RWPE2 (cell line): ENCODE results near the gene ARL5B.

Source experiments
- ATAC-seq: fragments of 200-7000 bp; cut with Tn5 transposase; 3 replicates; pipeline ENCODE4 v1.9.1; 2021; ENCODE audit warnings: low read depth
- DNase-seq: peaks from one replicate; pipeline ENCODE4 v3.0.0-alpha.2; 2020; ENCODE audit warnings: low spot score
- H3K27ac ChIP-seq: fragments of 450-650 bp; 2 replicates; pipeline ENCODE4 v1.5.1; 2017; ENCODE audit warnings: mild to moderate bottlenecking; ENCODE audit not compliant: poor library complexity, severe bottlenecking
- H3K27me3 ChIP-seq: fragments of 250-450 bp; sonication (Bioruptor Pico); 2 replicates; pipeline ENCODE4 v1.5.1; 2021; ENCODE audit warnings: mild to moderate bottlenecking, moderate library complexity; ENCODE audit not compliant: insufficient read depth, poor library complexity, severe bottlenecking
- H3K36me3 ChIP-seq: fragments of 250-450 bp; sonication (Bioruptor Pico); 2 replicates; pipeline ENCODE4 v1.5.1; 2020; ENCODE audit warnings: low read depth, mild to moderate bottlenecking, moderate library complexity
- H3K4me1 ChIP-seq: fragments of 250-450 bp; sonication (Bioruptor Pico); 2 replicates; pipeline ENCODE4 v1.5.1; 2021; ENCODE audit warnings: mild to moderate bottlenecking, moderate library complexity; ENCODE audit not compliant: insufficient read depth, poor library complexity, severe bottlenecking
- H3K4me3 ChIP-seq: fragments of 250-450 bp; sonication (Bioruptor Pico); 2 replicates; pipeline ENCODE4 v1.5.1; 2021; ENCODE audit warnings: mild to moderate bottlenecking, moderate library complexity; ENCODE audit not compliant: severe bottlenecking
- H3K9me3 ChIP-seq: fragments of 250-450 bp; sonication (Bioruptor Pico); 2 replicates; pipeline ENCODE4 v1.5.1; 2021; ENCODE audit warnings: mild to moderate bottlenecking, moderate library complexity; ENCODE audit not compliant: severe bottlenecking
- CTCF ChIP-seq: fragments of 450-650 bp; IDR thresholded peaks from one replicate; pipeline ENCODE4 v1.5.1; 2017; ENCODE audit warnings: mild to moderate bottlenecking, moderate library complexity; ENCODE audit not compliant: poor library complexity, severe bottlenecking

Gene ARL5B

GRCh38 chr10:18699849-18700840, 40.9 kb downstream of the ARL5B start:
- H3K27ac ChIP-seq = no peak overlapping the region
- no peaks in the 10 kb centered on the region for H3K36me3 ChIP-seq
- H3K9me3 ChIP-seq = no peaks in the 10 kb centered on the region
- no peaks in the 10 kb centered on the region for H3K4me1 ChIP-seq
- H3K4me3 ChIP-seq = no peak overlapping the region
- TF ChIP-seq CTCF = no peak
- DNase-seq (no peak), ATAC-seq (no peak)
- H3K27me3 ChIP-seq = no peaks in the 10 kb centered on the region

GRCh38 chr10:18703521-18703920, 44.3 kb downstream of the ARL5B start:
- no peak for TF ChIP-seq CTCF

GRCh38 chr10:18710201-18710653, 51.0 kb downstream of the ARL5B start:
- H3K9me3 ChIP-seq = no peaks in the 10 kb centered on the region

More at GRCh38 chr10:18703521-18703920, 44.3 kb downstream of the ARL5B start:
- H3K27ac ChIP-seq = no peak overlapping the region
- no peaks in the 10 kb centered on the region for H3K27me3 ChIP-seq
- no peaks in the 10 kb centered on the region for H3K4me1 ChIP-seq
- DNase-seq = no peak
- no peak for ATAC-seq
- H3K9me3 ChIP-seq = no peaks in the 10 kb centered on the region
- H3K36me3 ChIP-seq = no peaks in the 10 kb centered on the region
- no peak overlapping the region for H3K4me3 ChIP-seq

GRCh38 chr10:18713077-18713476, 53.8 kb downstream of the ARL5B start:
- peak; percentile 98 for ATAC-seq
- no peak for TF ChIP-seq CTCF
- Histone ChIP-seq H3K9me3 (no peaks in the 10 kb centered on the region), H3K27me3 (no peaks in the 10 kb centered on the region), H3K36me3 (no peaks in the 10 kb centered on the region), H3K4me3 (no peak overlapping the region), H3K4me1 (peaks cover 5% of the 10 kb centered on the region), H3K27ac (no peak overlapping the region)
- DNase-seq = no peak

More at GRCh38 chr10:18710201-18710653, 51.0 kb downstream of the ARL5B start:
- DNase-seq = no peak
- Histone ChIP-seq H3K27me3 (no peaks in the 10 kb centered on the region), H3K4me1 (peaks cover 5% of the 10 kb centered on the region), H3K4me3 (no peak overlapping the region), H3K27ac (no peak overlapping the region), H3K36me3 (no peaks in the 10 kb centered on the region)
- no peak for ATAC-seq
- no peak for TF ChIP-seq CTCF

- ATAC-seq (peak; percentile 36; the same call in 2 of the 3 replicates), DNase-seq (no peak)
- Histone ChIP-seq H3K27me3 (no peaks in the 10 kb centered on the region), H3K4me3 (no peak overlapping the region), H3K27ac (no peak overlapping the region), H3K9me3 (no peaks in the 10 kb centered on the region), H3K36me3 (no peaks in the 10 kb centered on the region), H3K4me1 (peaks cover 2% of the 10 kb centered on the region)
- TF ChIP-seq CTCF = no peak
Observed at GRCh38 chr10:18718991-18719390, 59.8 kb downstream of the ARL5B start.
